SH-SY5Y (cell line): ENCODE measurements around the gene MRPL58.

ENCODE experiments used
- GATA2 ChIP-seq: IDR thresholded peaks from 2 replicates; pipeline ENCODE4 v1.6.1; 2011; ENCODE audit warnings: mild to moderate bottlenecking, low read depth, low read length
- GATA3 ChIP-seq: IDR thresholded peaks from 2 replicates; pipeline ENCODE4 v1.6.1; 2011; ENCODE audit warnings: low read depth, mild to moderate bottlenecking, low read length, moderate library complexity

MRPL58 gene

GRCh38 chr17:75048249-75048878, 35.9 kb downstream of the MRPL58 start:
- no peak for TF ChIP-seq GATA2
- no peak for TF ChIP-seq GATA3

- TF ChIP-seq GATA3 (no peak), GATA2 (no peak)
Measured at GRCh38 chr17:75049057-75049456, 36.6 kb downstream of the MRPL58 start.

GRCh38 chr17:75049706-75050105, 37.2 kb downstream of the MRPL58 start:
- no peak for TF ChIP-seq GATA2
- TF ChIP-seq GATA3, result no peak

GRCh38 chr17:75051941-75052340, 39.5 kb downstream of the MRPL58 start:
- TF ChIP-seq GATA3 (no peak), GATA2 (no peak)

GRCh38 chr17:75059369-75060345, 47.2 kb downstream of the MRPL58 start:
- TF ChIP-seq GATA3 (no peak), GATA2 (no peak)

- TF ChIP-seq GATA2 (no peak), GATA3 (no peak)
Measured at GRCh38 chr17:75060434-75061054, 48.1 kb downstream of the MRPL58 start.

GRCh38 chr17:75061055-75061438, 48.6 kb downstream of the MRPL58 start:
- TF ChIP-seq GATA2 (no peak), GATA3 (no peak)

GRCh38 chr17:75061618-75062017, 49.1 kb downstream of the MRPL58 start:
- TF ChIP-seq GATA2 (no peak), GATA3 (no peak)

- no peak for TF ChIP-seq GATA2
- no peak for TF ChIP-seq GATA3
Measured at GRCh38 chr17:75063201-75063600, 50.7 kb downstream of the MRPL58 start.

- TF ChIP-seq GATA3 (no peak), GATA2 (no peak)
Measured at GRCh38 chr17:75063626-75064025, 51.2 kb downstream of the MRPL58 start.

GRCh38 chr17:75064040-75064439, 51.6 kb downstream of the MRPL58 start:
- TF ChIP-seq GATA3 (no peak), GATA2 (no peak)

- TF ChIP-seq GATA3, result no peak
- TF ChIP-seq GATA2, result no peak
Measured at GRCh38 chr17:75064460-75064859, 52.0 kb downstream of the MRPL58 start.

- TF ChIP-seq GATA3 (no peak), GATA2 (no peak)
Measured at GRCh38 chr17:75064867-75065561, 52.5 kb downstream of the MRPL58 start.

GRCh38 chr17:75065562-75066151, 53.2 kb downstream of the MRPL58 start:
- TF ChIP-seq GATA2 (no peak), GATA3 (no peak)

GRCh38 chr17:75067856-75068255, 55.4 kb downstream of the MRPL58 start:
- TF ChIP-seq GATA3, result no peak
- no peak for TF ChIP-seq GATA2
